Rectal smooth muscle tissue (tissue), 1 donor: ENCODE data around the gene THBD.

Experiments
- H3K27ac ChIP-seq: one replicate; pipeline ENCODE4 v1.7.0; 2013; ENCODE audit warnings: low read depth, low read length, inconsistent platforms
- H3K27me3 ChIP-seq: one replicate; pipeline ENCODE4 v1.7.0; 2013; ENCODE audit warnings: low read length; ENCODE audit not compliant: control insufficient read depth, insufficient read depth
- H3K36me3 ChIP-seq: one replicate; pipeline ENCODE4 v1.7.0; 2013; ENCODE audit warnings: low read length; ENCODE audit not compliant: control insufficient read depth, insufficient read depth
- H3K4me1 ChIP-seq: one replicate; pipeline ENCODE4 v1.7.0; 2013; ENCODE audit warnings: low read length; ENCODE audit not compliant: control insufficient read depth, insufficient read depth
- H3K4me3 ChIP-seq: one replicate; pipeline ENCODE4 v1.7.0; 2013; ENCODE audit warnings: low read length
- H3K9ac ChIP-seq: one replicate; pipeline ENCODE4 v1.7.0; 2013; ENCODE audit warnings: low read length

Gene THBD

DNA sequence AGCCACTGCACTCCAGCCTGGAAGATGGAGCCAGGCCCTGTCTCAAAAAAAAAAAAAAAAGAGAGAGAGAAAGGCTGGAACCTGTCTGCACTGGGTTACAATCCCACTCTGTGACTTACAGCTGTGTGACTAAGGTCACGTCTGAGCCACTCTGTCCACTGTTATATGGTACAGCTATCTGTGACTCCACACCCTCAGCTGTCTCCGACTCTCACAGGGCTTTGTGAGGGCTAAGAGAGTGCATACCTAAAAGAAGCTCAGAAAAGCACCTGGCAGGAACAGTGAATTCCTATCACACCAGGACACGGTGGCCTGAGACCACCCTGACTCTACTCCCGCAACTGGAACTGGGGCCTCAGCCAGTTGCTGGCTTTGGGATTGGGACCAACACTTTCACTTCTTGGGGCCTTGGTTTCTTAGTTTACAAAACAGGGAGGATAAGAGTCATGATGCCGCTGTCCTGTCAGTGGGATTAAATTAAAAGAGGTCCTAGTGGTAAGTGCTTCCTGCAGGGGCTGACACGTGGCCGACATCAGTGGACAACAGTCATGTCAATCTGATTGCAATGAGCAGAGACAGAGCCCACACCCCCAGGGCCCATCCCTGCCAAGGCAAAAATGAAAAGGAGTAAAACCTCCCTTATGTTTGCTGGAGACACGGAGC lies 42.4 kb upstream of the THBD start:
- H3K27me3 ChIP-seq = no peaks in the 10 kb centered on the region
- no peaks in the 10 kb centered on the region for H3K4me1 ChIP-seq
- no peak overlapping the region for H3K9ac ChIP-seq
- no peak overlapping the region for H3K4me3 ChIP-seq
- H3K27ac ChIP-seq = no peak overlapping the region
- H3K36me3 ChIP-seq = no peaks in the 10 kb centered on the region

DNA sequence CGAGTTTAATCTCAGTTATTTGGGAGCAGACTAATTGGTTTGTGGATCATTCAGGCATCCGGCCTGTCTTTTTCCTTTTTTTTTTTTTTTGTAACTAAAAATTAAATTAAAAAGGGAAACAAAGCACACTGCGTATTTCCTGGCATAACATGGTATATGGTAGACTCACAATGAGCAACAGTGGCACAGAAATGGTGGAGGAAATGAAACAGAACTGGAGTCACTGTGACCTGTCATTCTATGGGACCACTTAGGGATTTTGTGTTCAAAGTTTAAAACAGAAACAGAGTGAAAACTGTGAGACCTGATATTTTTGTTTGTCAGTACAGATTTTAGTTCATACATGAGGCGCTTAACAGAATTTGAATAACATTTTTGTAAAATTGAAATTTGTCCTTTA lies 41.4 kb upstream of the THBD start:
- Histone ChIP-seq H3K4me1 (no peaks in the 10 kb centered on the region), H3K27ac (no peak overlapping the region), H3K4me3 (no peak overlapping the region), H3K27me3 (no peaks in the 10 kb centered on the region), H3K9ac (no peak overlapping the region), H3K36me3 (no peaks in the 10 kb centered on the region)

DNA sequence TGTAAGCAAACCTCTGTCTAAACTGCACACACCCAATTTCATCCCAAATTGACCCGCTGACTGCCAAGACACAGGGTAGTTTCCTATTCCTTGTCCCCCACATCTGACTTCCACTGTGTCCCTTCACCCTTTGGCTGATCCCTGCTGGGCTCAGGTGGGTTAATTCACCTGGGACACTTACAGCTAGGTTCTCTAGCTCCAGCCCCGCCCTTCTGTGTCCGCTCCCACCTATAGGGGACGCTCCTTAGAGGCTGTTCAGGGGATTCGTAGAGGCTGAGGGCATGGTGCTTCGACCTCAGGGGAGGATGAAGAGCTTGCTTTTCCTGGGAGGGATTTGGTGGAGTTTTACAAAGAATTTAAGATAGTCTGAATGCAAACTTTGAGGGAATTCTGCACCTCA lies 40.7 kb upstream of the THBD start:
- Histone ChIP-seq H3K4me3 (no peak overlapping the region), H3K9ac (no peak overlapping the region), H3K36me3 (no peaks in the 10 kb centered on the region), H3K27me3 (no peaks in the 10 kb centered on the region), H3K4me1 (no peaks in the 10 kb centered on the region), H3K27ac (no peak overlapping the region)

DNA sequence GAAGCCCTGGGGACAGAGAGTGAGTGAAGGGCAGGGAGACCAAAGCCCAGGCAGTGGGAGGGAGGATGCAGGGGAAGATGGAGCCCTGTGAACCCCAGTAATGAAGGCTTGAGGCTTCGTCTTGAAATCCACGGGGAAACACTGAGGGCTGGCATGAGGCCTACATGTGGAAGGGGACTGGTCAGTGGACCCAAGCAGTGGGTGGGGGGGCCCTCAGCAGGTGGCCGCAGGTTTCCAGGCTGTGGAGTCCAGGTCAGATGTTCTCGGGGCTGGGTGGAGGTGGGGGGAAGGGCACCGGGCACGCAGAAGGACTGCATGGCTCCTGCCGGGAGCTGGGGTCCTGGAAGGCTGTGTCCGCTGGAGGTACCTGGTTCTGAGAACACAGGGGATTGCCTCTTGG lies 39.4 kb upstream of the THBD start:
- no peaks in the 10 kb centered on the region for H3K4me1 ChIP-seq
- no peak overlapping the region for H3K27ac ChIP-seq
- H3K4me3 ChIP-seq = no peak overlapping the region

DNA sequence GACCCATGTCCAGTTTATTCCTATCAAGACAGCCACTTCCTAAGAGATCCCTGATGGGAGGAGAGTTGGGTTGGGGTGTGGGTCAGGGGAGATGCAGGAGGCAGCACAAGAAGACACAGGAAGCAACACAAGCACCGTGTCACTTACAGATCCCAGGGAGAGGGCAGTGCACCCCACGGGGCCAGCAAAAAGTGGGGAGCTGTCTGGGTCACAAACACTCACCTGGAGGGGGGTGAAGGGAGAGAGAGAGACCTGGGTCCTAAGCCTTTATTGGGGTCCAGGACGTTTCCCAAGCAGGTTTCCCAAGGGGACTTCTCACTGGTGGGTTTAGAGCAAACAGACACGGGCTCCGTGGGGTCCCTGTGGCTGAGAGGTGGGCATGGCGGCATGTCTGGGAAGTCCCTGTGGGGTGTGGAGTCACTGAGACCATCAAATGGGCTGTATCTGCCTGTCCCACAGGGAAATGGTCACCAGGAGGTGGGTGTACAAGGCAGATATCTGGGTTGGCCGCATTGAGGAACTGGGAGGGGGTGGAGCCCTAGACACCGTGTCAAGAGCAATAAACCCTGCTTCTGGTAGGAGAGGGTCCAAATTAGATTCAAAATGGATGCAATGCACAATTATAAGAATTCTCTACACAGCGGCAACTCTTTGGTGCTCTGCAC lies 38.2 kb upstream of the THBD start:
- Histone ChIP-seq H3K27ac (peak overlapping the region; percentile 39), H3K4me1 (no peaks in the 10 kb centered on the region)

More for the DNA sequence above, 39.4 kb upstream of the THBD start:
- no peaks in the 10 kb centered on the region for H3K27me3 ChIP-seq
- no peak overlapping the region for H3K9ac ChIP-seq
- no peaks in the 10 kb centered on the region for H3K36me3 ChIP-seq

DNA sequence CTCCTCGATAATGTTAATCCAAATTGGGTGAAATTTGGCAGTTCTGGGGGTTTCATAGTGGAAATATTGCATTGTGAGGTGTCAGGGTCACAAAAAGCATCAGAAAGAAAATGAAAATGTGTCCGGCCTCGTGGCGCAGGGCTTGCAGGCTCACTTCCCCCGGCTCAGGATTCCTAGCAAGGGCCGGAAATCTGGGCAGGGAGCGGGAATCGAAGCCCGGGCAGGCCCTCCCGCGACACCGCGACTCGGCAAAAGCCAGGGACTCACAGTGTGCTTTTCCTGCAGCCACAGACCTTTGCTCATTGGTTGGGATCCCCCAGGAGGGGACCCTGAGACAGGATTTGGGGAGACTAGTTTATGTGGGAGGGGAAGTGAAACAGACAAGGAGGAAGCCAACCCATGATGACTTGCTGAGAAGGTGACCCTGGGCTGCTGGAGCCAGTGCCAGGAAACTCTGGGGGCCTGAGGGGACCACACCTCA lies 37.5 kb upstream of the THBD start:
- H3K4me3 ChIP-seq = no peak overlapping the region
- H3K9ac ChIP-seq = no peak overlapping the region
- H3K4me1 ChIP-seq = no peaks in the 10 kb centered on the region
- H3K27ac ChIP-seq = peak overlapping the region; percentile 48
- no peaks in the 10 kb centered on the region for H3K27me3 ChIP-seq
- H3K36me3 ChIP-seq = no peaks in the 10 kb centered on the region

More for the DNA sequence above, 38.2 kb upstream of the THBD start:
- Histone ChIP-seq H3K9ac (no peak overlapping the region), H3K4me3 (no peak overlapping the region), H3K27me3 (no peaks in the 10 kb centered on the region), H3K36me3 (no peaks in the 10 kb centered on the region)

DNA sequence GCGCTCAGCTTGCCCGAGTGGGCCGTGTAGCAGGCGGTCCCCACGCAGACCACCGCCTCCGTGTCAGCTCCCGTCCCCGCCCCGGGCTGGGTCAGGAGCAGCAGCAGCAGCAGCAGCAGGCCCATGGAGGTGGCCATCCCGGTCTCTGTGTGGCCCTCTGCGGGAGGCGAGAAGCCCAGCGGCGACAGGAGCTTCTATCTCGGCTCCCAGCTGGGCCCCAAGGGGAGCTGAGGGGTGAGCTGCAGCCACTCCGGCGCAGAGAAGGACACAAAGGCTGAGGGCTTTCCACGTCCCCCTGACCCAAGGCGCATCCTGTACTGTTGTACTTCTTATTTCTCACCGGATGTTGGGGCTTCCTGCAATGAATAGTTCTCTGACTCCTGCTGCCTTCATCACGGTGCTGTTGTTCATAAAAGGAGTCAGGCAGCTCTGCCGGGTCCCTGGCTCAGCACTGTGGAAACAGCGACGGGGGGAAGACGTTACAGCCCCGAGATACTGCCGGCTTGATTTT lies 36.6 kb upstream of the THBD start, which contains the start of gene CD93:
Gene CD93 (minus strand): TSS at position 269 of the 511 bp plus-strand sequence. CDS start 132 bp downstream, at position 137.
- H3K4me3 ChIP-seq = peak within 1 kb of the TSS; percentile 40
- no peaks in the 10 kb centered on the region for H3K4me1 ChIP-seq
- no peaks in the 10 kb centered on the region for H3K27me3 ChIP-seq
- no peak within 1 kb of the TSS for H3K9ac ChIP-seq
- H3K36me3 ChIP-seq = no peaks in the 10 kb centered on the region
- H3K27ac ChIP-seq = peak within 1 kb of the TSS; percentile 63

DNA sequence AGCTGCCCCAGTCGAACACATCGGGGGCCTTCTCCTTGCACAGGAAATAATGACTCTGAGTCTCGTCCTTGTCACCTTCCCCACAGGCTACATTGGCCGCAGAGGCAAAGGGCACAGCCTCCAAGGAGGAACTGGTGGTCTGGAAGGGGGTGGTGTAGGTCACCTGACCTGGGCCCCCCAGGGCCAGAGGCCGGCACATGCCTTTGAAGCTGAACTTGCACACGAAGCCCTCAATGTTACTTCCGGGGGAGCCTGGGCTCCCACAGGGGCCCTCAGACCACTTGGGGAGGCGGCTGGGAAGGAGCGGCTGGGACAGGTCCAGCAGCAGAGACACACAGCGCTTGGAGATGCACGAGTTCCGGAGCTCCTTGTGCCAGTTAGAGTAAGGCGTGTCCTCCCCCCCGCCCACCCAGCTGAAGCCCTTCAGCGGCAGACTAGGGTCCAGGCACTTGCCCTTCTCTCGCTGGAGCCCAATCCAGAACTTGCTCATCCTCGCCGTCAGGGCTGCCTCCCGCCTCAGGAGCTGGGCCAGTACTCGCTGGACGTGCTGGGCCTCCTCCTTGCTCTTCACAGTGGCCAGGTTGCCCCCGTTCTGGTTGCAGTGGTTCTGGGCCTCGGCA lies 36.1 kb upstream of the THBD start:
- peak overlapping the region; percentile 40 for H3K4me3 ChIP-seq
- no peaks in the 10 kb centered on the region for H3K36me3 ChIP-seq
- peak overlapping the region; percentile 63 for H3K27ac ChIP-seq
- no peak overlapping the region for H3K9ac ChIP-seq
- no peaks in the 10 kb centered on the region for H3K4me1 ChIP-seq
- H3K27me3 ChIP-seq = no peaks in the 10 kb centered on the region

DNA sequence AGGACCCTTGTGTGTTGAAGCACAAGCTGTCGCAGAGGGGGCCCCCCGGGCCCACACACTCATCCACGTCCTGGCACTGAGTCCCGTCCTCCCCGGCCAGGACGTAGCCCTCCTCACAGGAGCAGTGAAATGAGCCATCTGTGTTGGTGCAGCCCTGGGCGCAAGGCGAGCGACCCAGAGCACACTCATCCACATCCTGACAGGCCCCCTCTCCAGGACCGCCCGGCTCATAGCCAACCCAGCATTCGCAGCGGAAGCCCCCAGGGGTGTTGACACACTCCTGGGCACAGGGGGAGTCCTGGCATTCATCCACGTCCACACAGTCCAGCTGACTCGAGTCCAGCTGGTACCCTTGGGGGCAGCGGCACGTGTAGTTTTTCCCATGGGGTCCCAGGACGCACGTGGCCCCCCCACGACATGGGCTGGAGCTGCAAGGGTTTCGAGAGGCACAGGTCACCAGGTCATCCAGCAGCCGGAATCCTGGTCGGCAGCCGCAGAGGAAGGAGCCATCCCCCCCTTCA lies 35.4 kb upstream of the THBD start:
- H3K27ac ChIP-seq = peak overlapping the region; percentile 63
- H3K9ac ChIP-seq = no peak overlapping the region

DNA sequence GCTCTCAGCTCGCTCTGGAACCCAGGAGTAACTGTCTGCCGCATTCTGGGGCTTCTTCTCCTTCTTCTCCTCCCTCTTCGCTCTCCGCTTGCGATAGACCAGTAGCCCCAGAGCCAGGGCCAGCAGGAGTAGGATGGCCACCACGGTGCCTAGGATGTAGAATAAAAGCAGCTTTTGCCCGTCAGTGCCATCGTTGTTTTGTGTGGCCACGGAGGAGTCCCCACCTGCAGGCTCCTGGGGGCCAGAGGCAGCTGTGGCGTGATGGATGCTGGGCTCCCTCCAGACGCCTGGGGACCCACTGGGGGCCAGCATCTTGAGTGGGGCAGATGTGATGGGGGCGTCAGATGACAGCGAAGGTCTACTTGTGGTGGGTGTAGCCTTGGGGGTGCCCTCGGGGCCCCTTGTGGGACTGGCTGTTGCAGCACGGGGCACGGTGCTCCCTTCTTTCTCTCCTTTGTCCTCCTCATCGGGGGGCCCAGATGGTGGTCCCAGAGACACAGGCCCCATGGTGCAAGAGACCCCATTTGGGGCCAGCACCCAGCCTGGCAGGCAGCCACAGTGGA lies 34.9 kb upstream of the THBD start:
- Histone ChIP-seq H3K4me1 (no peaks in the 10 kb centered on the region), H3K9ac (no peak overlapping the region), H3K4me3 (peak overlapping the region; percentile 44), H3K27me3 (no peaks in the 10 kb centered on the region), H3K36me3 (no peaks in the 10 kb centered on the region), H3K27ac (peak overlapping the region; percentile 12)

More for the DNA sequence above, 35.4 kb upstream of the THBD start:
- no peaks in the 10 kb centered on the region for H3K4me1 ChIP-seq
- no peaks in the 10 kb centered on the region for H3K27me3 ChIP-seq
- no peaks in the 10 kb centered on the region for H3K36me3 ChIP-seq
- H3K4me3 ChIP-seq = no peak overlapping the region

DNA sequence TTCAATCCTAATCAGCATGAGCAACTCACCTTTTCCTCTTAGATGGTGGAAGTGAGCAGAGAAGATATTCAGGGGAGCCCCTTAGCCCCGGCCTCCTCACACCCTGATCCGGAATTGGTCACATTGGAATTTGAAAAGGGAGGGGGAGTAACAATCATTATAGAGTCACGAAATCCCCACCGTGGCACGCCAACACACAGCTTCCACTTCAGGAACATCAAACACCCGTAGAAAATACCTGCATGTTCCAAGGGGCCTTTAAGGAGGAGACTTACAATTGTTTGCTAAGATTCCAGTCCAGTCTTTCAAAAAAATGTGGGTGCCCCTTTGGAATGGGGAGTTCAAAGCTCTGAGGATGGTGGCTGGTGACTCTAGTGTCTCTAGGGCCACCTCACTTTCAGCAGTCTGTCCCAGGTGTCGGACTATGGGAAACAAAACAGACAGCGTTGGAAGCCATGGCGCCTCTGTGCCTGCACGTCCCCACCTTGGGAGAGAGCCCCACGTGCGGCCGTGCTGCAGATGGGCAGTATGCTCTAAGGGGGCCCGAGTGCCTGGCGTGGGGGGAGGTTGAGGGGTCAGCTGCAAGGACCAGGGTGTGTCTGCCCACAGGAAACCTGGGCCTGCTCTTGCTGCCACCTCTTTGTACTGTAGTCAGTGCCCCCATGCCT lies 34.2 kb upstream of the THBD start:
- Histone ChIP-seq H3K4me3 (peak overlapping the region; percentile 44), H3K36me3 (no peaks in the 10 kb centered on the region), H3K27me3 (no peaks in the 10 kb centered on the region), H3K9ac (no peak overlapping the region), H3K4me1 (no peaks in the 10 kb centered on the region), H3K27ac (peak overlapping the region; percentile 12)
